Urothelium cell line (cell line): ENCODE measurements around the gene NOTUM.
A peak's percentile ranks its signal among the peaks of the same experiment; 100 is the strongest.
"Not testable (repeated sequence)": the region's sequence is repeated elsewhere in the genome, so short reads cannot be mapped to it uniquely, and the experiment has no call there.

ENCODE experiments used
- DNase-seq: peaks from one replicate; pipeline ENCODE4 v3.0.0; 2011; ENCODE audit warnings: low spot score, mixed read lengths
- FAIRE-seq: peaks from 2 replicates; lab custom pipeline; 2011; peaks lifted over from hg19 to GRCh38; lab: Jason Lieb, UNC

Gene NOTUM

DNA sequence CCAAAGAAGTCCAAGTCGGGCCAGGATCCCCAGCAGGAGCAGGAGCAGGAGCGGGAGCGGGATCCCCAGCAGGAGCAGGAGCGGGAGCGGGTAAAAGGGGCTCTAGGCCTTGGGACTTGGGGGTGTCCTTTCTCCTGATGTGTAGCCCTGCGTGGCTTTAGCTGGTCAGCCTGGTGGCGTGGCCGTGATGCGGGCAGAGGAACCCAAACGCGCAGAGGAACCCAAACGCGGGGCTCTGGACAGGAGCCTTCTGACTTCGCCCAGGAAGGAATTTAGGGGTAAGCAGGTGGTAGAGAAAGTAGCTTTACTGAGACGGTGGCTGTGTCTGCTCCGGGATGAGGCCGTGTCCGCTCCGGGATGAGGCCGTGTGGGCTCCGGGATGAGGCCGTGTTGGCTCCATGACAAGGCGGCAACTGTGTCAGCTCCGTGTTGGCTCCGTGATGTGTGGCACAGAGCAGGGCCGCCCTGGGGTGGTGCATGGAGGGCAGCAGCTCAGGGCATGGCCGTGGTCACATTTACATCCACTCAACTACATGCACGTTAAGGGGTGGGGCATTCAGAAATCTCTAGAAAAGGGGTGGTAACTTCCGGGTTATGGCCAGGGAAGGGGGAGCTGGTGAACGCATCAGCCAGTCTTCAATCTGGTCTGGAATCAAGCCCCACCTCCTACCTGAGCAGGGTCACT lies 35.9 kb upstream of the NOTUM start:
- no peak for FAIRE-seq
- DNase-seq, result no peak

DNA sequence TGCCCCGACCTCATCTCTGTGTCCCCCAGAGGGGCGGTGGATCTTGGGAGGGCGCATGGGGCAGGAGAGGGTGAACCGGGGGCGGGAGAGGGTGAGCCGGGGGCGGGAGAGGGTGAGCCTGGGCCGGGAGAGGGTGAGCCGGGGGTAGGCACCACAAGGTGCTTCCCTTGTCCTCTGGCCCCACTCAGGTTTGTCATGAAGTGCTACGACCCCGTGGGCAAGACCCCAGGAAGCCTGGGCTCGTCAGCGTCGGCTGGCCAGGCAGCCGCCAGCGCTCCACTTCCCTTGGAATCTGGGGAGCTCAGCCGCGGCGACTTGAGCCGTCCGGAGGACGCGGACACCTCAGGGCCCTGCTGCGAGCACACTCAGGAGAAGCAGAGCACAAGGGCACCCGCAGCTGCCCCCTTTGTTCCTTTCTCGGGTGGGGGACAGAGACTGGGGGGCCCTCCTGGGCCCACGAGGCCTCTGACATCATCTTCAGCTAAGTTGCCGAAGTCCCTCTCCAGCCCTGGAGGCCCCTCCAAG lies 35.3 kb upstream of the NOTUM start:
- FAIRE-seq, result no peak
- no peak for DNase-seq

GRCh38 chr17:81995463-81996231 lies 34.7 kb upstream of the NOTUM start:
- FAIRE-seq (no peak), DNase-seq (no peak)

- FAIRE-seq (no peak), DNase-seq (no peak)
These were observed 33.8 kb upstream of the NOTUM start for GRCh38 chr17:81994593-81995462.

GRCh38 chr17:81993729-81994592 lies 33.0 kb upstream of the NOTUM start:
- FAIRE-seq, result no peak
- DNase-seq, result no peak

DNA sequence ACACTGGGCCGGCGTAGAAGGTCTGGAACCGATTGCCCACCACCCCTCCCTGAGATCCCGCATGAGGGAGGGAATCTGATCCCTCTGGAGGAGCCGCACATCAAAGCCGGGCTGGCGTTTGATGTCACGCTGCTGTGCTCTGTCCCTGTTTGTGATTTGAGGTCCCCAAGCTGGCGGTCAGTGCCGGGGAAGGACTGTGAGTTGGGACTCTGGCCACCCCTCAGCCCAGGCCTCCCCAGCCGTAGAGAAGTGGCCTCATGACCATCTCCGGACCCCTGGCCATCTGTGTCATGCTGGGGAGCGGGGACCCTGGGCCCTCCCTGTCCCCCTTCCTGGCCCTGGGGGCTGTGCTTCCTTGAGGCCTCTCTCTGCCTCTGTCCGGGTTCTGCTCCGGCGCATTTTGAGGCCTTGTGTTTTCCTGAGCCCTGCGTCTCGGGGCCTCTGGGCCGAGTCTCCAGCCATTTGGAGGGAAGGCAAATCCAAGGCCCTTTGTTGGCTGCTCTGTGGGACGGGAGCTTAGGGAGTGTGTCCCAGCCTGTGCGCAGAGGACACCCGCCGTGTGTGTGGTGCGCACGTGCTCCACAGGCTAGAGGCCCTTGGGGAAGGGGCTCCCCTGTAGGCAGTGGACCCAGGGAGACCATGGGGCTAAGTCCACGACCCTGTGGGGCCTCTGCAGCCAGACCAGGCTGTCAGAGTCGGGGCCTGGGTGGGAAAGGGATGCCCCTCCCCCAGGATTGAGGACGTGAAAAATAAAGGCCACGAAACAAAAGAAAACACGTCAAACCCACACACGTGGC lies 31.5 kb upstream of the NOTUM start:
- FAIRE-seq (no peak), DNase-seq (no peak)

GRCh38 chr17:81991684-81992305 lies 30.8 kb upstream of the NOTUM start:
- FAIRE-seq (no peak), DNase-seq (no peak)

DNA sequence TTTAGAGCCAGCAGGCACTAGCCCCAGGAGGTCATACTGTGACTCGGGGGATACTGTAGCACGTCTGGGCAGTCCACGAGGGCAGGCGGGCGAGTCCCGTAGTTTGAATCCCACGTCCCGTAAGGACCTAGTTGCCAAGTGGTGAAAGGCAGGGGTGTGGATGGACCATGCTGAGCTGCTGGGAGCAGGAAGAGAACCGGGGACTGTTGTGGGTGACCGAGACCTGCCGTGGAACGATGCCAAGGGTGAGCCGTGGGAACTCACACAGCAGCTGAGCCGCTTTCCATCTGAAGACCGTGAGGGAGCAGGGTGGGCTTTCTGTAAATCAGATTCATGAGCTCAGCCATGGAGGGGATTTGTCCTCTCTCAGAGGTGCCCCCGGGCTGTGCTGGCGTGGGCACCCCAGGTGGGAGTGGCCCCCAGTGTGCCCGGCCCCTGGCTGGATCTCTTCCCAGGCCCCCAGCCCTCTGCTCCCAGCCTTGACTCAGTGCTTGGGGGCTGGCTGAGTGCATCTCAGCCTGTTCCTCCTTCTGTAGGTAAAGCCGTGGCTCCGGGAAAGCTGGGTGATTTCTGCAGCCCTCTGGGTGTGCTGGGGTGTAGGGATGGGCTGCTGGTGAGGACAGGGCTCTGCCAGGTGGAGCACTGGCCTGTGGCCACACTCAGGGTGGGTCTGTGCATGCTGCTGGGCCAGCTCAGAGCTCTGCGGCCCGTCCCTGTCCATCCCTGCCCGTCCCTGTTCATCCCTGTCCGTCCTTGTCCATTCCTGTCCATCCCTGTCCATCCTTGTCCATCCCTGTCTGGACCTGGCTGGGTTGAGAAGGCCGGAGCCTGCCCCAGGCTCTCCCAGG lies 30.1 kb upstream of the NOTUM start:
- DNase-seq (no peak), FAIRE-seq (no peak)

- FAIRE-seq (no peak), DNase-seq (no peak)
These were observed 26.3 kb upstream of the NOTUM start for GRCh38 chr17:81987161-81987770.

GRCh38 chr17:81986606-81987005 lies 25.6 kb upstream of the NOTUM start:
- DNase-seq, result no peak
- no peak for FAIRE-seq

- DNase-seq, result no peak
- FAIRE-seq, result peak; percentile 97
These were observed 23.9 kb upstream of the NOTUM start for GRCh38 chr17:81984773-81985410.

DNA sequence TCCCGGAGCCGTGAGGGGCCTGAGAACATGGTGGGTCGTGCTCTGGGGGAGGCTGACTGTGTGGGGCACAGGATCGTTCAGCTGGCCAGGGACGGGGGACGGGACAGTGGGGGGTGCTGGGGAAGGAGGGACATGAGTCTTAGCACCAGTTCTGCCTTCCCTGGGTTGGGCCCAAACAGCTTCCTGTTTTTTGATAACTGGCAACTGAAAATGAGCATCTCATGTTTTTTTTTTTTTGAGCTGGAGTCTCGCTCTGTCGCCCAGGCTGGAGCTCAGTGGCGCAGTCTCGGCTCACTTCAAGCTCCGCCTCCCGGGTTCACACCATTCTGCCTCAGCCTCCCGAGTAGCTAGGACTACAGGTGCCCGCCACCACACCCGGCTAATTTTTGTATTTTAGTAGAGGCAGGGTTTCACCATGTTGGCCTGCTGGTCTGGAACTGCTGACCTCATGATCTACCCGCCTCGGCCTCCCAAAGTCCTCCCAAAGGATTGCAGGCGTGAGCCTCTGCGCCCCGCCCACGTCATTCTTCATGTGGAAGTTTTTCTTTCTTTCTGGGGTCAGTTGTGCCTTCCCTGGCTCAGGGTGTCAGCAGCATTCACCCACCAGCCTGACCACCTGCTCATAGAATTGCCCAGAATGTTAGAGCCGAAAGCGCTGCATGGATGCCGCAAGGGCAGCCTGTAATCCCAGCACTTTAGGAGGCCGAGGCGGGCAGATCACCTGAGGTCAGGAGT lies 22.8 kb upstream of the NOTUM start:
- FAIRE-seq, result no peak

DNA sequence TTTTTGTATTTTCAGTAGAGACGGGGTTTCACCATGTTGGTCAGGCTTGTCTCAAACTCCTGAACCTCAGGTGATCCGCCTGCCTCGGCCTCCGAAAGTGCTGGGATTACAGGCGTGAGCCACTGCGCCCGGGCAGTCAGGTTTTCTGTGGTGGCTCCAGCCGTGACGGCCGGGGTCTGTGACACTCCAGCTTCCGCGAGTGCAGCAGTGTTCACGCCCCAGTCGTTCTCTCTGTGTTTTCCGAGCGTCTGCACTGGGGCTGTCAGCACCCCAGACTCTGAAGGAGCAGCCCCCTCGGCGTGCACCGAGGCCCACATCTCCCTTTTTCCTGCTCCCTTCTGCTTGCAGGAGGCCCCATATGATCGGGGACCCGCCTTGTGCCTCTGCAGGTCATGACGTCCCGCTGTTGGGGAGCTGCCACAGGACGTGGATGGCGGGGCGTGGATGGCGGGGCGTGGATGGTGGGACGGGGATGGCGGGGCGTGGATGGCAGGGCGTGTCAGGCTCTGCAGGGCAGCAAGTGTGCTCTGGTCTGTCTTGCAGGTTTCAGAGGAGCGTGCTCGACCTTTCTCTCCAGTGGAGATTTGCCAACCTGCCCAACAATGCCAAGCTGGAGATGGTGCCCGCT lies 22.1 kb upstream of the NOTUM start:
- DNase-seq (no peak), FAIRE-seq (no peak)

More for the DNA sequence above, 22.8 kb upstream of the NOTUM start:
- DNase-seq, result no peak

GRCh38 chr17:81981511-81981910 lies 20.5 kb upstream of the NOTUM start:
- DNase-seq, FAIRE-seq: not testable (repeated sequence)

GRCh38 chr17:81980707-81981343 lies 19.8 kb upstream of the NOTUM start:
- DNase-seq (no peak), FAIRE-seq (no peak)

- no peak for FAIRE-seq
- DNase-seq, result no peak
These were observed 19.1 kb upstream of the NOTUM start for GRCh38 chr17:81980122-81980521.
